Measurements from ENCODE around the gene PPP2R5C. TPM values are rescaled to one million over a fixed set of nuclear protein-coding genes. Genes with fewer than 3 reads are reported as not detected.
A peak's percentile ranks its signal among the peaks of the same experiment; 100 is the strongest.

PPP2R5C gene
- total RNA-seq, 2 donors from 2014 or later: 146 to 153 TPM

GRCh38 chr14:101776344-101776743 lies 14.8 kb downstream of the PPP2R5C start:
- H3K4me1 ChIP-seq: peaks cover 5% of the 10 kb centered on the region
- no peaks in the 10 kb centered on the region for H3K27me3 ChIP-seq
- no peaks in the 10 kb centered on the region for H3K36me3 ChIP-seq
- no peak overlapping the region for H3K27ac ChIP-seq
- H3K9me3 ChIP-seq: no peaks in the 10 kb centered on the region
- TF ChIP-seq CTCF (IDR thresholded peaks at IDR 0.05): no peak
- H3K9ac ChIP-seq (ENCODE audit: low read depth in 2 of 2, low read length in 2 of 2): no peak overlapping the region
- no peak overlapping the region for H3K4me3 ChIP-seq
- intact Hi-C loops (cut with DNase I): no loop called here
- DNase-seq: no peak

GRCh38 chr14:101780390-101780789 lies 18.9 kb downstream of the PPP2R5C start:
- DNase-seq: no peak
- peak overlapping the region in 1 of 2 donors; percentile 54 for H3K9ac ChIP-seq (ENCODE audit: low read depth in 2 of 2, low read length in 2 of 2)

GRCh38 chr14:101780887-101781239 lies 19.4 kb downstream of the PPP2R5C start:
- Histone ChIP-seq H3K9me3 (no peaks in the 10 kb centered on the region), H3K36me3 (no peaks in the 10 kb centered on the region), H3K4me3 (peak overlapping the region; percentile 42), H3K27ac (no peak overlapping the region), H3K4me1 (peaks cover 5% of the 10 kb centered on the region), H3K27me3 (no peaks in the 10 kb centered on the region), H3K9ac (ENCODE audit: low read depth in 2 of 2, low read length in 2 of 2) (peak overlapping the region in 1 of 2 donors; percentile 54)
- no peak for TF ChIP-seq CTCF (IDR thresholded peaks at IDR 0.05)
- intact Hi-C loops (cut with DNase I): no loop called here
- DNase-seq: no peak

More at GRCh38 chr14:101780390-101780789, 18.9 kb downstream of the PPP2R5C start:
- no peak for TF ChIP-seq CTCF (IDR thresholded peaks at IDR 0.05)
- Histone ChIP-seq H3K27me3 (no peaks in the 10 kb centered on the region), H3K9me3 (no peaks in the 10 kb centered on the region), H3K4me1 (peaks cover 5% of the 10 kb centered on the region), H3K27ac (no peak overlapping the region), H3K4me3 (no peak overlapping the region), H3K36me3 (no peaks in the 10 kb centered on the region)
- intact Hi-C loops (cut with DNase I): no loop called here

DNA sequence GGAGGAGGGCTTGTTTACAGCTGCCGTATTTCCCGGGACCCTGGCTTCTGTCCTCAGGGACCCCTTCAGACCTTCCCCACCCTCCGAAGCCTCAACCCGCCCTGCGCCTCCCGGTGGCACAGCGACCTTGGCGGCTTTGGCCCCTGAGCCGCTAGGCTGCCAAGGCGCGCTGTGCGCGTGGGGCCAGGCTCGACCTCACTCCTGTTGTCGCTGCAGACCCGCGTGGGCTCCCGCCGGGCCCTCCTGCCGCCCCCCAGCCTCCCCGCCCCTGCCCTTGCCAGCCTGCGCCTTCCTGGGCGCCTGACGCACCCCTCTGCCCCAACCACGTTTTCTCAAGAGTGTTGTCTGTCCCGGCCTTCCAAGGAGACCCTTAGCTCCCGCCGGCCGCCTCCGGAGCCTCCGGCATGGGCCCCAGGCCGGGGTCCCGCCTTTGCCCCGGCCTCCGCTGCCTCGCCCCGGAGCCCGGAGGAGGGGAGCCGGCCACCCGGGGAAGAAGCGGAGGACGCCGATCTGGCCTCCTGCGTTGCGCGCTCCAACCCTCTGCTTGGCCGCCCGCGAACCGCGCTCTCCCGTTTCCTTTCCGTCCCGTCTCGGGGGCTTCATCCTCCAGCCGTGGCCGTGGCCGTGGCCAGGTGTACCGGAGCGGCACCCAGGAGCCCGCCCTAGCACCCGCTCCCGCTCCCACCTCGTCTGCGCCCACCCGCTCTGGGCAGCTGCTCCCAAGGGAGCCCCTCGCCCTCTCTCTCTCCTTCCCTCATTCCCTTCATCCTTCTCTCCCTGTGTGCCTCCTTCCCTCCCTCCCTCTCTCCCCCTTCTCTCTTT lies 19.9 kb downstream of the PPP2R5C start:
- no peaks in the 10 kb centered on the region for H3K27me3 ChIP-seq
- no peaks in the 10 kb centered on the region for H3K36me3 ChIP-seq
- intact Hi-C loops (cut with DNase I): no loop called here
- H3K4me1 ChIP-seq: peaks cover 5% of the 10 kb centered on the region
- peak overlapping the region; percentile 41 to 54 for H3K9ac ChIP-seq (ENCODE audit: low read depth in 2 of 2, low read length in 2 of 2)
- TF ChIP-seq CTCF (IDR thresholded peaks at IDR 0.05): no peak
- H3K4me3 ChIP-seq: peak overlapping the region; percentile 42
- H3K27ac ChIP-seq: no peak overlapping the region
- H3K9me3 ChIP-seq: no peaks in the 10 kb centered on the region
- DNase-seq: no peak

DNA sequence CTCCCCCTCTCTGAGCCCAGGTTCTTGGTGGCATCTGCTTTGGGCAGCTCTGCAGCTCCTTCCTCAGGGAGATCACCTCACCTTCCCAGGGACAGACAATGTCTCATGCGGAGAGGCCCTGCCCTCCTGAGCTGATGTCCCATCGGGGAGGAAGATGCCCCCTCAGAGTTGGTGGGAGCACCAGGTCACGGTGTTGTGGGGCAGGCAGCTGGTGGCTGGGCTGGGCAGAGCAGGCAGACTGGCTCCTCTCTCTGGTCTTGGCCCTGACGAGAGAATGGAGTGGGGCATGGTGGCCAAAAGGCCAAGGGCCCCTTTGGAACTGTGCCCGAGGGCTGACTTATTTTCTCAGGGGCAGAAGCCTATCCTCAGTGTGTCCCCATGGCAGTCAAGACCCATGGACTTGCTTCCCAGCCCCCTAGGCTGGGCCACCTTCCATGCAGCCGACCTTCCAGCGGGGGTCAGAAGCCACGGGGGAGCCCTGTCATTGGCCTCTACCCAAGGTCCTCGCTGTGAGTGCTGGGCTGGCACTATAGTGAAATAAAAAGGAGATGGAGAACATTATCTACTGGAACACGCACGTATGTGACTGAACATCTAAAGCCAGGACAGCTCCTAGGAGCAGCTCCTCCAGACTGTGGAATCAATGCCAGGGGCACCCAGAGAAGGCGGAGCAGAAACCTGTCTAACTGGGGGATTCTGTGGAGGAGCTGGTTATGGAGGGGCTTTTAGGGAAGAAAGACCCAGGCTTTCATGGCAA lies 21.9 kb downstream of the PPP2R5C start:
- Histone ChIP-seq H3K4me3 (no peak overlapping the region), H3K27me3 (no peaks in the 10 kb centered on the region), H3K4me1 (peaks cover 5% of the 10 kb centered on the region), H3K36me3 (no peaks in the 10 kb centered on the region), H3K9ac (ENCODE audit: low read depth in 2 of 2, low read length in 2 of 2) (no peak overlapping the region), H3K9me3 (no peaks in the 10 kb centered on the region), H3K27ac (no peak overlapping the region)
- TF ChIP-seq CTCF (IDR thresholded peaks at IDR 0.05): no peak
- no peak for DNase-seq
- intact Hi-C loops (cut with DNase I): no loop called here

Measured in colonic mucosa (tissue), 4 donors.